ENCODE measurements around the gene NPAS3.

Gene NPAS3

GRCh38 chr14:33509454-33509853 is 570.8 kb downstream of the NPAS3 start:
- no peak overlapping the region for H3K9ac ChIP-seq (ENCODE audit: low read depth, low read length, poor library complexity, severe bottlenecking)
- H3K9me2 ChIP-seq (replicated peaks; ENCODE audit: low read depth, low read length): no peaks in the 10 kb centered on the region
- H3K27me3 ChIP-seq (ENCODE audit: insufficient read depth, low read length, poor library complexity, severe bottlenecking): no peaks in the 10 kb centered on the region
- H4K20me1 ChIP-seq (ENCODE audit: insufficient read depth, low read length, poor library complexity, severe bottlenecking): no peaks in the 10 kb centered on the region
- H2AFZ ChIP-seq (ENCODE audit: low read length): no peak overlapping the region
- no peaks in the 10 kb centered on the region for H3K9me3 ChIP-seq (ENCODE audit: insufficient read depth, low read depth, low read length)
- no peak for TF ChIP-seq EZH2phosphoT487 (IDR thresholded peaks at IDR 0.05; ENCODE audit: borderline replicate concordance)
- TF ChIP-seq, protein P1, sequence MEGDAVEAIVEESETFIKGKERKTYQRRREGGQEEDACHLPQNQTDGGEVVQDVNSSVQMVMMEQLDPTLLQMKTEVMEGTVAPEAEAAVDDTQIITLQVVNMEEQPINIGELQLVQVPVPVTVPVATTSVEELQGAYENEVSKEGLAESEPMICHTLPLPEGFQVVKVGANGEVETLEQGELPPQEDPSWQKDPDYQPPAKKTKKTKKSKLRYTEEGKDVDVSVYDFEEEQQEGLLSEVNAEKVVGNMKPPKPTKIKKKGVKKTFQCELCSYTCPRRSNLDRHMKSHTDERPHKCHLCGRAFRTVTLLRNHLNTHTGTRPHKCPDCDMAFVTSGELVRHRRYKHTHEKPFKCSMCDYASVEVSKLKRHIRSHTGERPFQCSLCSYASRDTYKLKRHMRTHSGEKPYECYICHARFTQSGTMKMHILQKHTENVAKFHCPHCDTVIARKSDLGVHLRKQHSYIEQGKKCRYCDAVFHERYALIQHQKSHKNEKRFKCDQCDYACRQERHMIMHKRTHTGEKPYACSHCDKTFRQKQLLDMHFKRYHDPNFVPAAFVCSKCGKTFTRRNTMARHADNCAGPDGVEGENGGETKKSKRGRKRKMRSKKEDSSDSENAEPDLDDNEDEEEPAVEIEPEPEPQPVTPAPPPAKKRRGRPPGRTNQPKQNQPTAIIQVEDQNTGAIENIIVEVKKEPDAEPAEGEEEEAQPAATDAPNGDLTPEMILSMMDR (conservative IDR thresholded peaks at IDR 0.05; ENCODE audit: low read length): no peak
- no peak overlapping the region for H3K4me2 ChIP-seq (ENCODE audit: low read depth, low read length, poor library complexity, severe bottlenecking)
- H3K4me3 ChIP-seq (ENCODE audit: low read length, poor library complexity, severe bottlenecking): no peak overlapping the region
- H3K79me2 ChIP-seq (ENCODE audit: insufficient read depth, low read length): no peaks in the 10 kb centered on the region
- H3F3A ChIP-seq (ENCODE audit: low read depth): no peaks in the 10 kb centered on the region
- no peaks in the 10 kb centered on the region for H3K36me3 ChIP-seq (ENCODE audit: insufficient read depth, low read length)
- H3K4me1 ChIP-seq (ENCODE audit: insufficient read depth, low read length, poor library complexity, severe bottlenecking): no peaks in the 10 kb centered on the region

DNA sequence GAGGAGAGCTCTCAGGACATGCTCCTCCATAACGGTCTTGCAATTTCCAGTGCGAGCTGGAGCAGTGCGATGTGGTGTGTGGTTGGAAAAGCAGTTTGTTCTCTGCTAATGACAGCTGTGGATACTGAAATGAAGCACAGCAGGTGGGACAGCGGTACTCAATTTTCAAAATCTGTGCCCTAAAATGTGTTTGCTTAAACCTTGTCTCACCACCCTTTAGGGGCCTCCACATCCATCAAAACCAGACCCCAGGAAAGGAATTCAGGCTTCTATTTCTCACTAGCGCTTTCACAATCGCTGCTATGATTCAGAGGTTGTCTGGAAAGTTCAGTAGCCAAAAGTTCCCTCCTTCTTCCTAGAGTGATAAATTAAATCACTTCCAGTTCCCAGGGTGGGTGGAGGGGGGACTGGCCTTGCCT is 571.4 kb downstream of the NPAS3 start:
- no peak overlapping the region for H3K4me3 ChIP-seq (ENCODE audit: low read length, poor library complexity, severe bottlenecking)
- H3K9me3 ChIP-seq (ENCODE audit: insufficient read depth, low read depth, low read length): no peaks in the 10 kb centered on the region
- no peak overlapping the region for H3K9ac ChIP-seq (ENCODE audit: low read depth, low read length, poor library complexity, severe bottlenecking)

DNA sequence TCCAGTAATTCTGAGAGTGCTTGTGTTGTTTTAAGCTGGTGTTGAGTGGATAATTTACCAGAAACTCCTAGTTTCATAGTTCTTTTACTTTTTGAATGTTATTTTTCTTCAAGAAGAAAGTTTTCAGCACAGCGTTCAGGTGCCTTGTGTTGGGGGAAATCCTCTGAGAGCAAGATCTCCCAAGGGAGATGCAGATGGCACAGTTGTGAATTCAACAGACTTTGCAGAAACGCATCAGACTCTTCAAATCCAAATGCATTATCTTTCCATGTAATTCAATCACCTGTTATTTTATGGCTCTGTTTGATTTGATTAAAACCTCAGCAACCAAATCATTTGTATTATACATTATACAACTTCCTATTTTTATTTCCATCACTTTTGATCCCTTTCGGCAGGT is 572.3 kb downstream of the NPAS3 start:
- no peaks in the 10 kb centered on the region for H3K36me3 ChIP-seq (ENCODE audit: insufficient read depth, low read length)
- H3K9me2 ChIP-seq (replicated peaks; ENCODE audit: low read depth, low read length): no peaks in the 10 kb centered on the region
- no peaks in the 10 kb centered on the region for H3K9me3 ChIP-seq (ENCODE audit: insufficient read depth, low read depth, low read length)
- H3K4me3 ChIP-seq (ENCODE audit: low read length, poor library complexity, severe bottlenecking): no peak overlapping the region
- H2AFZ ChIP-seq (ENCODE audit: low read length): no peak overlapping the region
- no peaks in the 10 kb centered on the region for H3K27me3 ChIP-seq (ENCODE audit: insufficient read depth, low read length, poor library complexity, severe bottlenecking)
- H4K20me1 ChIP-seq (ENCODE audit: insufficient read depth, low read length, poor library complexity, severe bottlenecking): no peaks in the 10 kb centered on the region
- H3F3A ChIP-seq (ENCODE audit: low read depth): no peaks in the 10 kb centered on the region
- H3K4me1 ChIP-seq (ENCODE audit: insufficient read depth, low read length, poor library complexity, severe bottlenecking): no peaks in the 10 kb centered on the region
- no peaks in the 10 kb centered on the region for H3K79me2 ChIP-seq (ENCODE audit: insufficient read depth, low read length)
- TF ChIP-seq EZH2phosphoT487 (IDR thresholded peaks at IDR 0.05; ENCODE audit: borderline replicate concordance): no peak
- TF ChIP-seq, protein P1 (conservative IDR thresholded peaks at IDR 0.05; ENCODE audit: low read length): no peak
- H3K9ac ChIP-seq (ENCODE audit: low read depth, low read length, poor library complexity, severe bottlenecking): no peak overlapping the region
- no peak overlapping the region for H3K4me2 ChIP-seq (ENCODE audit: low read depth, low read length, poor library complexity, severe bottlenecking)

More for the DNA sequence above, 571.4 kb downstream of the NPAS3 start:
- Histone ChIP-seq H3K27me3 (ENCODE audit: insufficient read depth, low read length, poor library complexity, severe bottlenecking) (no peaks in the 10 kb centered on the region), H3F3A (ENCODE audit: low read depth) (no peaks in the 10 kb centered on the region), H3K4me2 (ENCODE audit: low read depth, low read length, poor library complexity, severe bottlenecking) (no peak overlapping the region), H3K79me2 (ENCODE audit: insufficient read depth, low read length) (no peaks in the 10 kb centered on the region), H3K4me1 (ENCODE audit: insufficient read depth, low read length, poor library complexity, severe bottlenecking) (no peaks in the 10 kb centered on the region), H3K9me2 (replicated peaks; ENCODE audit: low read depth, low read length) (no peaks in the 10 kb centered on the region), H4K20me1 (ENCODE audit: insufficient read depth, low read length, poor library complexity, severe bottlenecking) (no peaks in the 10 kb centered on the region), H2AFZ (ENCODE audit: low read length) (no peak overlapping the region), H3K36me3 (ENCODE audit: insufficient read depth, low read length) (no peaks in the 10 kb centered on the region)
- no peak for TF ChIP-seq EZH2phosphoT487 (IDR thresholded peaks at IDR 0.05; ENCODE audit: borderline replicate concordance)
- TF ChIP-seq, protein P1 (conservative IDR thresholded peaks at IDR 0.05; ENCODE audit: low read length): no peak

Data from Loucy (cell line).